Right ventricle myocardium superior (tissue), 1 donor: ENCODE results near the gene HOXA3. TPM values are rescaled to one million over a fixed set of nuclear protein-coding genes. Genes with fewer than 3 reads are reported as not detected.

ENCODE experiments used
- ATAC-seq: fragments of 200-7000 bp; cut with Tn5 transposase; one replicate; pipeline ENCODE4 v1.9.1; 2020; ENCODE audit warnings: mild to moderate bottlenecking; ENCODE audit not compliant: poor library complexity
- DNase-seq: peaks from one replicate; pipeline ENCODE4 v3.0.0-alpha.2; 2020
- intact Hi-C: fragments of 100-400 bp; cut with DNase I; formaldehyde crosslinking; loops from one replicate; pipeline ENCODE4 v1.11.2; 2022
- total RNA-seq: library from RNA; stranded (reverse); fragmentation: NEBNext Ultra II Directional; extraction: Animal tissue kit (Norgen Biotek cat#: 25700); gene quantifications from one replicate; pipeline ENCODE4 v1.2.1, GENCODE V29; 2021
- donor health status: DM: no; HTN: yes; CAD: no; lungs with severe emphysema.

Gene HOXA3
- total RNA-seq, 1 donor from 2014 or later = 0.35 TPM

DNA sequence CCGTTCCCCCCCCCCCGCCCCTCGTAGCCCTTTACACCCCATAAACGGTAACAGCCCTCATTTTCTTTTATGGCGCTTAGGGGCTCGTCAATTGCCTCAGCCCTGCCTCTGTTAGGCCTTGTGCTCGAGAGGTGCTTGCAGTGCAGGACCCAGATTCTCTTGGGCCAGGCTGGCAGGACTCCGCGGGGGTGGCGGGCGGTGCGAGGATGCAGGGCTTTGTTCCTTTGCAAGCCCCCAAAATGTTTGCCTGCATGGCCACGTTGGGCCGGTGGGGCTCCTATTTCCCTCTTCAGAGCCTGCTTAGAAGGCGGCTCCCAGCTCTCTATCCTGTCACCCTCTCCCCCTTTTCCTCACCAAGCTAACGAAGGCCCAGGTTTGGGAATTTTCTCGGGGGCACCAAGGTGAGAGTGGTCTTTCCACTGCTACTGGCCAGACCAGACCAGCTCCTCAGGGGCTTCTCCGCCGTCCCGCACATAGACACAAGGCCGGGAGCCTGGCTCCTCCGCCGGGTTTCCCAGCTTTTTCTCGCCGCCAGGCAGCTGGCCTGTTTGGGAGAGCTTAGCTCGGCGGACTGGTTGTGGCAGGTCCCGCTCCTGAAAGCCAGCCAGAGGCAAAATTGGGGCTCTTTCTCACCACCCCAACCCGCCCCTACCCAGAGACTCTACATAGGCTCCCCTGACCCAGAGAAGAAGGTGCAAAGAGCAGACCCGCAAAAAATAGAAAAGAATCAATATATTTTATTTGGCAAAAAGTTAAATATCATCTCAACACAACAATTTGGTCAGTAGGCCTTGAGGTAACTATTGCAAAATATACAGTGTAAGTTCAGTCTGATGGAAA lies 9.6 kb upstream of the HOXA3 start:
- no peak for DNase-seq
- ATAC-seq = no peak
- intact Hi-C loops = loop anchor here (5.0 to 10.0 kb wide), 3 partner anchors 480 to 1267 kb away; no protein-coding TSS in a partner anchor

DNA sequence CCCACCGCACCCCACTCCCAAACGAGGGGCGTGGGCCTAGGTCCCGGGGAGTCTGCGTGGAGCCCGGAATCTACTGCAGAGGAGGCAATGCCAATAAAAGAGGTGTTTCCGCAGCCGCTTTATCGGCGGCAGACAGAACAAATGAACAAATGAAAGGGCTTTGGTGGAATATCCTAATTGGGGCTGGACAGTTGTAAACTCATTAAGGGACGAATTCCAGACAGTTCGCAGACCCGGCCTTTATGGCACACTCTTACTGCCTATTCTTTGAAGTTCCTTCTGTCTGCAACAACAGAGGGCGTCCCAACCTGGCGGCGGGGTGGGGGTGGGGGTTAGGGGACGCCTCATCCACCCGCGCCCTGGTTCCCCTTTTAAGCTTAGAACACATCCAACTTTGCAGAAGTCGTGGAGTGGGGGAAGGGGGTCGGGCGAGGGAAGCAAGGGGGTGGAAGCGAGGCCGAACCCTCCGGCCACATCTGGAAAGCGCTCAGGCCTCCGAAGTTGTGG lies 8.9 kb upstream of the HOXA3 start:
- ATAC-seq (peak; percentile 45), DNase-seq (peak; percentile 68)
- intact Hi-C loops = loop anchor here (5.0 to 10.0 kb wide), 3 partner anchors 479 to 1266 kb away; no protein-coding TSS in a partner anchor

DNA sequence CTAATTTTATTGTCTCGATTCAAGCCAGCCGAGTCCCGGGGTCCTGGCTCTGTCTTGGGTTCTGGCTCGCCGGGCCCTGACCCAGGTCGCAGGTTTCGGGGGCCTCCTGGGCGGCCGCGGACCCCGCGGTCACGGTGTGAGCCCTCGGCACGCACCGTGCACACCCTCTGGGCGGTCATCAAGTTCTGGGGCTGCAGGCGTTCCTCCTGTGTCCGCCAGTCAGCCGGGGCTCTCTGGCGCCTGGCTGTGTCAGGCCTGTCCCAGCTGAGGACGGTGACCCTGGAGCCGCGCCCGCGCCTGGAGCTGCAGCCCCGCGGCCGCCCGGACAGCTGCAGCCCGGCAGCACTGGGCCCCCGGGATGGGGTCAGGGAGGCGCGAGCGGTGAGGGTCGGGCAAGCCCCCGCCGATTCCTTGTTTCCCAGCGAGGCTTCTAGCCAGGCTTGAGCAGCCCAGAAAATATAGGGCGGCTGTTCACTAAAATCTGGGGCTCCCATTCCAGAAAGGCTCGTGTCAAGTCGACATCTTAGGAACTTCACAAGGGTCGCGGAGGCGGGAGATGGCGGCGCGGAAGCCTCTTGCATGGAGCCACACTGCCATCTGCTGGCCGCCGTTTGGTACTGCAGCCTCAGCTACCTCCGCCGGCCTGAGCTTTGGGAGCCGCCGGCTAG lies 8.3 kb upstream of the HOXA3 start:
- ATAC-seq (peak; percentile 91), DNase-seq (peak; percentile 92)
- intact Hi-C loops = loop anchor here (5.0 to 10.0 kb wide), 3 partner anchors 478 to 1266 kb away; no protein-coding TSS in a partner anchor

DNA sequence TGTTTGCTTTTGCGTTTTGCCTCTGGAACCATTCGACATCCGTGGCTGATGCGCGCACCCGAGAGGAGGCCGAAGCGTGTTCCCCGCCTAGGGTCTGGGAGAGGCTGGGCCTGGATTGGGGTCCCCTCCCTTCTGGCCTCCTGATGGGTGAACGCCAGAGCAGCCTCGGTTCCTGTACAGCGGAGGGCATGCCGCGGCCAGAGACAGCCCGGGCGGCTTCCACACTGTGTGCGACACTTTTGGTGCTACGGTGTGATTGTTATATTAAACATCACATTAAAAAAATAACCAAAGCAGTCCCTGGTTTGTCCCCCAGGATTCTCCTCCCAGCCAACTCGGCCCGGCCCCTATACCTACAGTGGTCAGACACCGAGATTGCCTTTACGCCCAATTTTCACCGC lies 7.8 kb upstream of the HOXA3 start:
- intact Hi-C loops = loop anchor here (5.0 to 10.0 kb wide), 3 partner anchors 478 to 1265 kb away; no protein-coding TSS in a partner anchor
- peak; percentile 40 for DNase-seq
- ATAC-seq = no peak

DNA sequence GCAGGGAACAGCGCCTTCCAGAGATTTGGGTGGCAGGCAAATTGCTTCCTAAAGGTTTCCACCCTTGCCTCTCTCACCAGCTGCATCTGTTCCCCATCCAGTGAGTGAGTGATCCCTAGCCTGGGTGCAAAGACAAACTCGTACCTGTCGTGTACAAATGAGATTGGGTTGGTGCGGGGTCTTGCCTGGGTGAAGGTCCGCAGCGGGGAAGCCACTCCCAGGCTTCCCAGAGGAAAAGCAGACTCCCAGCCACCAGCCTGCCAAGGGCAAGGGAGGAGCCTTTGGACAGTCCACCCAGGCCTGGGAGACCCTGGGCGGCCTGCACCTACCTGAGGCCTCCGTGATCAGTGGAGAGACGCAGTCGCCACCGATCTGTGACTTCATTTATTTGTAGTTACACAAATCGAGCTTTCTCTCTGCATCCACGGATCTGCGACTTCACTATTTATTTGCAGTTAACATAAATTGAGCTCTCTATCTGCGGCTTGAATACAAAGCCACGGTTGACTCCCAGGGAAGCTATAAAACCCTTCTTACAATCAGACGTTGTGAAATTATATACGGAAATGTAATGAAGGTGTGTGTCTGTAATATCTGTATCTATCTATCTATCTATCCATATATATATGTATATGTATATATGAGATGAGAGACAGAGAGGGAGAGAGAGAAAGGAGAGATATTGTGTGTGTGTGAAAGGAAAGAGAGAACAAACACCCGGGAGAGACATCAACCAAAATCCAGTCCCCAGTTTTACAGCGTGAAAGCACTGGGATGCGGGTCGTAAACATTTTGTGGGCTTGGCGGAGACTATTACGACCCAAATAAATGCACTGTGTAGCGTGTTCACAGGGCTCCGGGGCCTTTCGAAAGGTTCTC lies 7.1 kb upstream of the HOXA3 start:
- ATAC-seq = no peak
- intact Hi-C loops = loop anchor here (5.0 to 10.0 kb wide), 3 partner anchors 477 to 1265 kb away; no protein-coding TSS in a partner anchor
- peak; percentile 33 for DNase-seq

DNA sequence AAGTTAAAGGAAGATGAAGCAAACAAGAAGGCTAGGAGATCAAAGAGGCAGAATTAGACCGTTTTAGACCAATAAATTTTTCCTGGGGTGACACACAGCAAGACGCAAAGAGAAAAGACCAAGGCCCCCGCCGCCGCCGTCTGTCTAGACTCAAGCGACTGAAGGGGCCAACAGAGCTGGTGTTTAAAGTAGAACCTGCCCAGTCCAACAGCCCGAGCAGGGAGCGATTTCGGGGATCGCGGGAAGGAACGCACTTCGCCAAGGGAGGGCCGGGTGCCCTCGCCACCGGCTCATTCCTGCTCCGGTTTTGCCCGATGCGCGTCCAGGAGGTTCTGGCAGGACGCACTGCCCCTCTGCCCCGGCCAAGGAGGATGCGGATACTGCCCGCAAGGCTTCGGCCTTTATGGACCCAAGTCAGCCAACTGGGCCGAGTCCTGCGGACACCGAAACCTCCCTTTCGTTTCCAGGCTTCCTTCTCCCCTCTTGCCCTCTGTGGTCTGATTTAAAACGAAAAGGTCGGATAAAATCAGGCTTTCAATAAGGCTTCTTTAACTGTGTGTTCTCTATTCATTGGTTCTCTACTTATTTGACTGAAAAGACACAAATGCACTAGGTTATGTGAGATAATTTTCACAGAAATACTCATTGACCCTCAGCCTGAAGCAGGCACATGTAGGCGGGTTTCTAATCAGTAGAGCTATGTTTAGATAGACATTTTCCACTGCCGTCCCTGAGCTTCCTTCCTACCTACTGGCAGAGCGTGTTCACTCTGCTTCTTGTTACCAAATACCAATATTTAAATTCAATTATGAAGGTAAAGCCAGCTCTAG lies 6.3 kb upstream of the HOXA3 start:
- DNase-seq = no peak
- no peak for ATAC-seq
- intact Hi-C loops = no loop called here

DNA sequence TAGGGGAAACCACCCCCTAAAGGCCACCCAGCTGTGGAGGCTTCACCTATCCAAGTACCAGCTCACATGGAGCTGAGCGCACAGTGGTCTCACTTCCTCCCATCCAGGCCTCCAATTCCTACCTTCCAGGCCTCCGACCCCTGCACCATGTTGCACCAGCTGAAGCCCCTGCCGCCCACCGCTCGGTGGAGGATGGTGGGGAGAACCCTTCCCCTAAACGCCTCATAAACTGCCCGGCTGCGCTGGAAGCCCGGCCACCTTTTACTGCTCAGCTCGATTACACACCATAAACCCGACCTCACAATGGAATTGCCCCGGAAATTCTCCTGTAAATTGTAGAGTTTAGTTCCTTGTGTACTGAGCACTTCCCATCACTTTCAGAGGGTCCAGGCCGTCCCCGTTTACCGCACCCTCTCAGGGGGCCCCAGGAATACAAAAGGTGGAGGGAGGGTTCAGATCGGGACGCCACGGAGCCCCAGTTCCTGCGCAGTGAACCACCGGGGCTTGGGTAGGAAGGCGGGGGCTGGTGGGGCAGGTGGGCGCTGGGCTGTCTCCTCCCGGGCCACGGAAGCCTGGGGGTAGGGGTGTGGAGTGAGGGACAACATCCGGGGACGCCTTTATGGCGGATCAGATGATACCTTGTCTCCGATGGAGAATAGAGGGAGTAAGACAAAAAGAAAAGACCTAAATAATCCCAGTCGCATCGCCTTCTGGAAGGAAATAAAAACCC lies 5.5 kb upstream of the HOXA3 start:
- ATAC-seq = no peak
- DNase-seq = no peak
- intact Hi-C loops = no loop called here

DNA sequence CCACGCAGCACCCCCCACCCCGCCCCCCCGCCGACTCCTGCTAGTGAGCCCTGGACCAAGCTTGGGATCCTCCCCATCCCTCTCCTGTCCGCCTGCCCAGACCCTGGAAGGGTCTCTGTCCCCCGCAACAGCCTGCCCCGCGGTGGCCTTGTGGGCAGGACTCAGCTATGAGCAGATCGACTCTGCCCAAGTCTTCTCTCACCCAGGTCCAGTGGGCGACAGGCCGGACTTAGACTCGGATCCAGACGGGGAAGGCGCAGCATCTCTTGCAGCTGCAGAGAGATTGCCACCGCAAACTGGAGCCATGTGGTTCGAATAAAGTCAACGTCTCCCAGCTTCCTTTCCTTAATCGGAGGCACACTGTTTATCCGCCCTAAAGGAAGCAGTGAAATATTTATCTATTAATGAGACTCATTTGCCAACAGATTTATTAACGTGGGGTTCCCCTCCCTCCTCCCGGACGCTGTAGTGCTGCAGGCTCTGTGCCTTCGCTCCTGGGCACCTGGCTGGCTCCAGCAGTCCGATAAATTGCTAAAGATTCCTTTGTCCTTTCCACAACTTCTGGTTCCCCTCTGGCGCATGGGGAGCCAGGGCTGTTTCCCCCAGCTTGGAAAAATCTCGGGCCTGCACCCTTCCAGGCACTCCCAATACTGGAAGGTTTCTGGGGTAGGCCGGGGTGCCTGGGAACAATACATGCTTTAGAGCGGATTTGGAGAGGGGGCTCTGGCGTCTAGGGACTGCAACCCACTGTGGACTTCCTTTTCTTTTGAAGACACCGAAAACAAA lies 4.7 kb upstream of the HOXA3 start:
- no peak for DNase-seq
- intact Hi-C loops = no loop called here
- no peak for ATAC-seq

DNA sequence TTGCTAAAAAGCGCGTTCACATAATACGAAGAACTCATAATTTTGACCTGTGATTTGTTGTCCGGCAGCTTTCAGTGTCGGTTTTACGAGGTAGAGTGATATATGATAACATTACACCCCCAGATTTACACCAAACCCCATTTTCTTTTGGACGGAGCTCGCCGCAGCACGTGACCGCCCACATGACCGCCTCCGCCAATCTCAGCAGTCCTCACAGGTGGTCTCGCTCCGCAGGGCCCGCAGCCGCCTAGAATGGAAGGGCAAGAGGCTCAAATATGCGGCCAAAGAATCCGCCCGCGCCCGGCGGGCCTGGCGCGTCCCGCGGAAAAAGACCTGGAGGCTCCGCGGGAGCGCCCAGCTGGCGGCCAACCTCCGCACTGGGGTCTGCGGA lies 4.1 kb upstream of the HOXA3 start, which contains the start of gene HOXA7:
Gene HOXA7 (minus strand): TSS at position 168 of the 391 bp plus-strand sequence. CDS start 130 bp downstream, at position 38.
- DNase-seq = no peak
- intact Hi-C loops = no loop called here

DNA sequence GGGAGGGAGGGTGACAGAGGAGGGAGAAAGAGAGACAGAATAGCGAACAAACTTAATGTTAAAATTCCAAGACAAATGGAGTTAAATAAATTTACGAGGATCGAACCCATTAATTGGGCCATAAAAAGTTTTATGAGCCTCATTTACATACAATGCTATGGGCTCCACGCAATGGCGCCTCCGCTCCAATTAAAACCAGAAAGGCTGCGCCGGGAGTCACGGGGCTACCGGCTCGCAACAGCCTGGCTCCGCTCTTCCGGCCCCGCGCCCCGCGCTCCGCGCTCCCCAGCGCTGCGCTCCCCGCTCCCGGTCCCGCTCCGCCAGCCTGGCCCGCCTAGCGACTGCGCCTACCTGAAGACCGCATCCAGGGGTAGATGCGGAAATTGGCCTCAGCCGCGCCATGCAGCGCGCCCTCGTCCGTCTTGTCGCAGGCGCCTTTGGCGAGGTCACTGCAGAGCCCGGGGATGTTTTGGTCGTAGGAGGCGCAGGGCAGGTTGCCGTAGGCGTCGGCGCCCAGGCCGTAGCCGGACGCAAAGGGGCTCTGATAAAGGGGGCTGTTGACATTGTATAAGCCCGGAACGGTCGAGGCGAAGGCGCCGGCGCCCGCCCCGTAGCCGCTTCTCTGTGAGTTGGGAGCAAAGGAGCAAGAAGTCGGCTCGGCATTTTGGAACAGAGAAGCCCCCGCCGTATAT lies 3.6 kb upstream of the HOXA3 start:
- ATAC-seq (no peak), DNase-seq (no peak)
- intact Hi-C loops = no loop called here

More for the DNA sequence above, 4.1 kb upstream of the HOXA3 start, which contains the start of gene HOXA7:
- ATAC-seq = no peak

DNA sequence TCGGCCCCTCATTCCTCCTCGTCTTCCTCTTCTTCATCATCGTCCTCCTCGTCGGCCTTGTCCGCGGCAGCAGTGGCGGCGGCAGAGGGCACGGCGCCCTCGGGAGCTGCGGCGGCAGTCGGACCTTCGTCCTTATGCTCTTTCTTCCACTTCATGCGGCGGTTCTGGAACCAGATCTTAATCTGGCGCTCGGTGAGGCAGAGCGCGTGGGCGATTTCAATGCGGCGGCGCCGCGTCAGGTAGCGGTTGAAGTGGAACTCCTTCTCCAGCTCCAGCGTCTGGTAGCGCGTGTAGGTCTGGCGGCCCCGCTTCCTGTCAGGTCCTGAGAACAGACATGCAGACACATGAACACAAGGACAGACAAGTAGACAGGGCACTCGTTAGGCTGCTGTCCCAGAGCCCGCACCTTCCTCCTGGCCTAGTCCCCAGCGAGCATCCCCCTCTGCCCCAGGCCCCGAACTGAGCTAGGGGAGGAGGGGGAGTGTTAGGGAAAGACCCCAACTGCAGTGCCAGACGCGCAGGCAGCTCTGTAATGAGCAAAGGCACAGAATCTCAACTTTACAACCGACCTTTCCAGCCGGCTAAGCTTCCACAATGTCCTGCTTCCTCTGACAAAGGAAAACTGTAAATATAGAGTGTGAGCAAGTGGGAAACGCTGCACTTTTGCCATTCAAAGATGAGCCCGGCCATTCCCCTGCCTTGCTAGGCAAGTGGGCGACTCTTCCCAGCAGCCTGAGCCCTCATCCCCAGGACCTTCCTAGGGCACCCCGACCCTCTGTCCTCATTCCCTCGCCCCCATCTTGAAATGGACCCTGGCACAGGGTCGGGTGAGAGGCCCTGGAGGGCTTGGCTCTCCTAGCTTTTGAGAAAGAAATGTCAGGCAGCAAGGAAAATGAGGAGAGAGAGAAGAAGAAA lies 2.8 kb upstream of the HOXA3 start:
- ATAC-seq (no peak), DNase-seq (no peak)
- intact Hi-C loops = no loop called here

DNA sequence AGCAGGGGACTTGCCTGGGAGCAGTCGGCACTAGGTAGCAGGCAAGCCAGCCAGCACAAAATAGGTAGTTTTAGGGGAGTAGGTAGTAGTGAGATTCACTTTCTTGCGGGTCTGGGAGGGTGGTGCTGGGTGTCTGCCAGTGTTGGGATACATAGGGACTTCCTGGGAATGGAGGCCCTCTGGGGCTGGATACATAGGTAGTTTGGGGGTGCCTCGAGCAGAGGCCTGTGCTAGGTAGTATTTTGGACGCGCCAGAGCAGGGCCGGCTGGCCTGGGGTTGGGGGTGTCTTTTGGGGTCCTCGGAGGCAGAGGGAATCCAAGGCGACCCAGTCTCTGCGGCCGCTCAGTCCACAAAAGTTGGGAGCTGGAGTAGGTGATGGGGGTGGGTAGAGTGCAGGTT lies 2.0 kb upstream of the HOXA3 start:
- intact Hi-C loops = no loop called here
- ATAC-seq (no peak), DNase-seq (no peak)

DNA sequence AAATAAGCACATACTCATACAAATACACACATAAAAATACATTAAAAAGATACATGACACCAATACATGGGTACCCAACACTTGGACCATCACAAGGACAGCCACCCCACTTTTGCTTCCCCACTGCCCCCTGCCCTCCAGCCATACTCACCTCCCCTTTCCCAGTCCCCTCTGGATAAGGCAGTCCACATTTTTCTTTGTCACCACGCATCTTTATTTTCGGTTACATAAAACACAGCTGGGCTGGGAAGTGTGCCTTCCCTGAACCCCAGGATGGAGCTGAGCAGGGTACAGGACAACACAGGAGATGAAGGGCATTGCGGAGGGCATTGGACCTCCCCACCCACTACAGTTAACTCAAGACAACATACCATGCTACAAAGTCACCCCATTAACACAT lies 1.1 kb upstream of the HOXA3 start:
- intact Hi-C loops = no loop called here
- ATAC-seq = no peak
- DNase-seq = no peak

DNA sequence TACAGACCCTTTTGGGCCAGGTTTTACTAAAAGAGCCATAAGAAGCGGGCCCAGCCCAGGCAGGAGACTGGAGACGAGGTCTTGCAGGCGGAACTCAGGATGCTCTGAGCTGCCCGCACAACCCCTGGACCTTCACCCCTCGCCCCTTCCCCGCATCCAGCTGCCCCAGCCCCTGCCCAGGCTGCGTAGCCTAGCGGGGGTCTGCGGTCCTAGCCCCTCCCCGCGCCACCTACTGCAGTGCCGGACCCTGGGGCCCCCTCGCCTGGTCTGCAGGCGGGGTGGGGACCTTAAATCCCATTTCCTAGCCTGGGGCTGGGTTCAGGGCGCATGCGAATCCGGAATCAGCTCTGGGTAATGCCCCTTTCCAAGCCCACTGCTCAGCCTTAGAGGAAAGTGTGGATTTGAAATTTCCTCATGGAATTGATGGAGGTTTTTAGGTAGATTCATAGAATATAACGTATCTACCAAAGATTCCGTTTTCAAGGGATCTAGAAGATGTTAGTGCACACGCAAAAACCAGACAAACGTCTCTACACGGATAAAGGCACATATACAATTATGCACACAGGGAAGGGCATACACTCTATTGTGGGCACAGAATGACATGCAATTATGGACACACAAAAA lies 546 bp upstream of the HOXA3 start:
- ATAC-seq = no peak
- intact Hi-C loops = no loop called here
- DNase-seq = no peak
